ENCODE results near the gene SLC2A10.

Gene SLC2A10

GRCh38 chr20:46739431-46740213 lies 30.2 kb downstream of the SLC2A10 start:
- DNase-seq: no peak

- DNase-seq: no peak
Measured at GRCh38 chr20:46740214-46740609, 30.8 kb downstream of the SLC2A10 start.

GRCh38 chr20:46741924-46742668 lies 32.6 kb downstream of the SLC2A10 start:
- no peak for DNase-seq

GRCh38 chr20:46742669-46743045 lies 33.2 kb downstream of the SLC2A10 start:
- DNase-seq: no peak

GRCh38 chr20:46743088-46743487 lies 33.6 kb downstream of the SLC2A10 start:
- no peak for DNase-seq

- DNase-seq: no peak
Measured at GRCh38 chr20:46746956-46747526, 37.6 kb downstream of the SLC2A10 start.

GRCh38 chr20:46749147-46749546 lies 39.7 kb downstream of the SLC2A10 start:
- DNase-seq: no peak

- DNase-seq: no peak
Measured at GRCh38 chr20:46751856-46752255, 42.4 kb downstream of the SLC2A10 start.

GRCh38 chr20:46752728-46753127 lies 43.3 kb downstream of the SLC2A10 start:
- peak in 4 of 5 experiments; percentile 23 to 43 (median 32) for DNase-seq

- no peak for DNase-seq
Measured at GRCh38 chr20:46755483-46756413, 46.3 kb downstream of the SLC2A10 start.

GRCh38 chr20:46756419-46756818 lies 47.0 kb downstream of the SLC2A10 start:
- DNase-seq: no peak

- no peak for DNase-seq
Measured at GRCh38 chr20:46757135-46757534, 47.7 kb downstream of the SLC2A10 start.

GRCh38 chr20:46757754-46758678 lies 48.6 kb downstream of the SLC2A10 start:
- peak in 3 of 5 experiments; percentile 31 to 62 (median 32) for DNase-seq

- DNase-seq: no peak
Measured at GRCh38 chr20:46758929-46759669, 49.6 kb downstream of the SLC2A10 start.

- no peak for DNase-seq
Measured at GRCh38 chr20:46761566-46761965, 52.1 kb downstream of the SLC2A10 start.

GRCh38 chr20:46764068-46764467 lies 54.6 kb downstream of the SLC2A10 start:
- DNase-seq: no peak

GRCh38 chr20:46765506-46766120 lies 56.2 kb downstream of the SLC2A10 start:
- DNase-seq: no peak

GRCh38 chr20:46767127-46767761 lies 57.8 kb downstream of the SLC2A10 start:
- DNase-seq: peak in 1 of 5 experiments; percentile 4

- DNase-seq: no peak
Measured at GRCh38 chr20:46770330-46771194, 61.1 kb downstream of the SLC2A10 start.

All from T-helper 2 cell (primary cell).